CD4-positive, alpha-beta T cell treated with Interleukin-4 for 4 hours (primary cell): ENCODE data around the gene TRMT61B.

ENCODE experiments used
- DNase-seq: peaks from one replicate; pipeline ENCODE4 v3.0.0-alpha.2; 2020

Gene TRMT61B

GRCh38 chr2:28870146-28870891 lies at the start of gene TRMT61B:
Gene TRMT61B (minus strand): TSS chr2:28870309. CDS start chr2:28870277, 32 bp downstream.
- peak; percentile 96 for DNase-seq

- DNase-seq, result no peak
Measured at GRCh38 chr2:28915939-28916338, 45.8 kb upstream of the TRMT61B start.

- DNase-seq, result no peak
Measured at GRCh38 chr2:28909655-28910353, 39.7 kb upstream of the TRMT61B start.

- DNase-seq, result no peak
Measured at GRCh38 chr2:28908172-28908571, 38.1 kb upstream of the TRMT61B start.

GRCh38 chr2:28906821-28907220 lies 36.7 kb upstream of the TRMT61B start:
- no peak for DNase-seq

DNA sequence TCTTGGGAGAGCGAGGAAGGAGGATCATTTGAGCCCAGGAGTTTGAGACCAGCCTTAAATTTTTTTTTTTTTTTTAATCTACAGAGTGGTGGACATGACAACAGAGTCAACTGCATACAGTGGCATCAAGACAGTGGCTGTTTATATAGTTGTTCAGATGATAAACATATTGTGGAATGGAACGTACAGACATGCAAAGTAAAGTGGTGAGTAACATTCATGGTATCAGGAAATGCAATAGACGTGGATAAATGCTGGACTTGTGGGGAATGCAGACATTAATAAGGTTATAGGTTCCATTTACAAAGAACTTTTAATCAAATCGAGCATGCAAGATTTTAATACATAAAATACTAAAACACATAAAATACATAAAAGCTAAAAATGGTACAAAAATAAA lies 36.3 kb upstream of the TRMT61B start:
- DNase-seq, result no peak

GRCh38 chr2:28905533-28905932 lies 35.4 kb upstream of the TRMT61B start:
- DNase-seq, result no peak

DNA sequence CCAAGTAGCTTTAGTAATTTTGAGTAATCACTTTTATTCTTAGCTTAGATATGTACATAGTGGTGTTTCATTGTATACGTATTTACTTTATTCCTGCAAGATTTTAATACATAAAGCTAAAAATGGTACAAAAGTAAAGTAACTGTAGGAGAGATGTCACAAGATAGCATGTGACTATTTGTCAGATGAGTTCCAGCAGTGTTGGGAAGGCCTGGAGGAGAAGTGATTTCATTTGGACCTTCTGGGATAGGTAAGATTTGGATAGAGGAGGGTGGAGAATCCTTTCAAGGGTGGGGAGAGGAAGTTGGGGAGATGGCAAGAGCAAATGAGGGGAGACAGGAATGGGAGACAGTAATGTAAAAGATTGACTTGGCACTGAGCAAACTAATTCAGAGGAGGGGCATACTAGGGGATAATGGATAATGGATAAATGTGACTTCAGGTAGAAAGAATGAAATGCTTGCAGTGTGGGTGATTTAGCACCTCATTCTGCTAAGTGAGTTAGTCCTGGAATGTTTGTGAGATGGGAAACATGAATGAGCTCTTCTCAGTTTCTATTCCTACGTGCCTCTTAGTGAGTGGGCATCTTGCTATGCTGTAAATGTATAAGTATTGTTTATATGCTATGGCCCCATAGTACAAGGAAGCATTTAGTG lies 34.8 kb upstream of the TRMT61B start:
- DNase-seq, result no peak

- no peak for DNase-seq
Measured at GRCh38 chr2:28904295-28904694, 34.2 kb upstream of the TRMT61B start.

DNA sequence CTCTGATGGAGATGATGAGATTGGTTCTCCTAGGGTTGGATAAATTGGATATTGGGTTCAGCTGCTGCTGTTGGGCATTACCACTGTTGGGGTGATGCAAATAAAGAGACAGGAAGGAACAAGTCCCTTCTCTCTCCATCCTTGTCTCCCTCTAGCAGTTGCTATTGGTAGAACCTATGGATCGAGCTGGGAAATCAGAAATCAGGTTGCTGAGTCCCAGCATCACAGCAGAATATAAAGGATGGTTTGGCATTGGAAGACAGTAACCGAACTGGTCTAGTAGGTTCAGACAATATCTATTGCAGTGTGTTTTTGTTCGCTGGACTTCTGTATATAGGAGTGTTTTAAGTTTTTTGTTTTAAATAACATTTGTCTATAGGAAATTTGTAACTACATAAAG lies 32.5 kb upstream of the TRMT61B start:
- DNase-seq, result no peak

DNA sequence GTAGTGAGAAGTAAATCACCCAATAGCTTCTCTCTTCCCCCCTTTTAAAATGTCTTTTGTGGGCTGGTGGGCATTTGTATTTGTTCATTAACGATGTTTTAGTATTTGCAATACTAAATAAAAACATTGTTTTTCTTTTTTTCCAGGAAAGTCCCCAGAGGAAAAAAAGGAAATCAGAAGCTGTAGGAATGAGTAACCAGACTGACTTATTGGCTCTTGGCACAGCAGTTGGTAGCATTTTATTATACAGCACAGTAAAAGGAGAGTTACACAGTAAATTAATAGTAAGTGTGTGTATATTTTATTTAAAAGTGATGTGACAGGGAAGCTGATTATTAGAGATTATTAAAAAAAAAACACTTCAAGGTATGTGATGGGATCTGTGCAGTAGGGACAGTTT lies 31.7 kb upstream of the TRMT61B start:
- DNase-seq, result no peak

DNA sequence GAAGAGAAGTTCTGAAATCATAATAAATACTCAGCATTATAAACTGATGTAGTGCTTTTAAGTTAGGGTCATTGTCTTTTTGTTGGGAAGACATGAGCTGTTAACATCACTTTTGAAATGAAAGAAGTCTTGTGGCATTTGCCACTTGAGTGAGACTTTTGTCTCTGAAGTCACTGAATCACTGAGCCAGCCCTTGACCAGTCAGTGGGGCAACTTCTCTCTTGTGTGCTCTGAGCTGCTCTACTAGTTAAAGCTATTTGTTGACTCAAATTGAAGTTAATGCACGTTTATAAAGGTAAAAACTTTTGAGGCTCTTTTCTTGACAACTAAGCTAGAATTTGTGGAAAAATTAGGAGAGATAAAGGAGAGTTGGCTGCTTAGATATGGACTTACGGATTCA lies 31.1 kb upstream of the TRMT61B start:
- DNase-seq, result no peak

DNA sequence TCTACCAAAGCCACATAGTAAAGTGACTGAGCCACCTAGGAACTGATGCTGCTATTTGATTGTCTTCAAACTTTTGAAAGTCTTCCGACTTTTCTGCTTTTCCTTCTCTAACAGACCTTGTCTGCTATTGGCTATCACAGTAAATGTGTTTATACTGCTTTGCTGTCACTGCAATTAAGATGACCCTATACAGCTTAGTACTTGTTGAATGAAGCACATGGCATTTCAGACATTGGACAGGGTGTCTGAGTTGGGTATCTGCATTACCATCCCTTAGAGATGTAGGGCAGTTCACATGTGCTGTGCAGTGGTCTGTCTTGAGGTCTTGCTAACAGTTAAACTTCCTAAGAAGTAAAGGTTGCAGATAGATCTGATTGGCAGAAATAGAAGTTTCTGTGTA lies 27.9 kb upstream of the TRMT61B start:
- DNase-seq, result no peak

DNA sequence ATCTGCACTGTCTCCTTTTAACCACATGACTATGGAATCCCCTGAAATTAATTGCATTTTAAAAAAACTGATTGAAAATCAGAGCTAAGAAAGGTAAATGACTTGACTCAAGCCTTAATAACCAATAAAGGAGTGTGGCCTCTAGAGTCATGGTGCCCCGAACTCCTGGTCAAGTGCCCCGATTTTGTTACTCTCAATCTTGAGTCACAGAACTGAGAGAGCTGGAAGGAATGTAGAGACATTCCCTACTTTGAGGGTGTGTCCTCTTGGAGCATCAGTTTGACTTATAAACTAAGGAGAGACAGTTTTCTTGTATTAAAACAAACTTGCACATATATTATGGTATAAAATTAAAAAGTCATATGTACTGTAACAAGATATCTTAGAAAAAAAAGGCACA lies 26.8 kb upstream of the TRMT61B start:
- DNase-seq, result no peak

GRCh38 chr2:28895189-28895893 lies 25.2 kb upstream of the TRMT61B start:
- DNase-seq, result peak; percentile 24

DNA sequence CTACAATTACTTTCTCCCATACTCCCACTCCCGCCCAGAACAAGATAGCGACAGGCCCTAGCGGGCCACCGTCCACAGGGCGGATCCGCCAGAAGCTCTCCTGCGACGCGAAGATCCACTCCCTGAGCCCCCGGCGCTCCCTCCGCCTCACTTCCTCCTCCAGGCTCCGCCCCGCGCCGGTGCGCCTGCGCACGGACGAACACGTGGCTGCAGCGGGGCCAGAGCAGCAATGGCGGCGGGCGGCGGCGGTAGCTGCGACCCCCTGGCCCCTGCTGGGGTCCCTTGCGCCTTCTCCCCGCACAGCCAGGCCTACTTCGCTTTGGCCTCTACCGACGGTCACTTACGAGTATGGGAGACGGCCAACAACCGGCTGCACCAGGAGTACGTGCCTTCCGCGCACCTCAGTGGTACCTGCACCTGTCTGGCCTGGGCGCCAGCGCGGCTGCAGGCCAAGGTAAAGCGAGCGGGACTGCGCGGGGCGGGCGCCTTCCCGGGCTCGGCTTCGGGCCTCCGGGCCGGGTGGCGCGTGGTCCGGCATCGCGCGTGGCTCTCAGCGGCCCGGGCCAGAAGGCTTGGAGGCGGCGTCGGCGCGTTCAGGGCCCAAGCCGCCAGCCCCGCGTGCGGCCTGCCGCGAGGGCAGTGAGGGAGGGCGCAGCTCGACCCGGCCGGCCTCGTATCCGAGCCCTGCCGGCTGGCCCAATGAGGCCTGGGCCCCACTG lies 24.5 kb upstream of the TRMT61B start, which contains the start of gene WDR43:
Gene WDR43 (plus strand): TSS at position 198 of the 719 bp plus-strand sequence. CDS start 32 bp downstream, at position 230.
- DNase-seq, result peak; percentile 99

- no peak for DNase-seq
Measured at GRCh38 chr2:28893488-28893887, 23.4 kb upstream of the TRMT61B start.

DNA sequence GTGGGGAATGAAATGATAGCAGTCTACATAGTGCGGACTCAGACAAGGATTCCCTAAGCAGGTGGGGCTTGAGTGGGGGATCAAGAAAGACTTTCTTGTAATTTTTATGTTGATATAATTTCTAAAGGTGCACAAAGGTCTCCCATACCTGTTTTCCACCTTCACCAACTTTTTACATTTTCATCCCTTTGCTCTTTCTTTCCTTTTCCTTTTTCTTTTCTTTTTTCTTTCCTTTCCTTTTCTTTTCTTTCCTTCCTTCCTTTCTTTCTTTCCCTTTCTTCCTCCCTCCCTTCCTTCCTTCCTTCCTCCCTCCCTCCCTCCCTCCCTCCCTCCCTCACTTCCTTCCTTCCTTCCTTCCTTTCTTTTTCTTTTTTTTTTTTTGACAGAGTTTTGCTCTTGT lies 10.1 kb upstream of the TRMT61B start:
- DNase-seq, result no peak

DNA sequence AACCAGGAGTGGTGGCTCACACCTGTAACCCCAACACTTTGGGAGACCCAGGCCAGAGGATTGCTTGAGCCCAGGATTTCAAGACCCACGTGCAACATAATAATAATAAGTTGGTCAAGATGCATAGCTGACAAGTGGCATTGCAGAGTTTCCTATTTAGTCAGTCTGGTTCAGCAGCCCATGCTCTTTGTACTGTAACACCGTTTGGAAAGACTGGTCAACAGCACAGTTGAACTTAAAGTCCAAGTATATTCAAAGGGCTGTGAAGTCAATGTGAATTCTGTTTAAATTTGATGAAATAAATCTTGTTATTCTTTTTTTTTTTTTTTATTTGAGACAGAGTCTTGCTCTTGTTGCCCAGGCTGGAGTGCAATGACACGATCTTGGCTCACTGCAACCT lies 1.5 kb upstream of the TRMT61B start:
- no peak for DNase-seq

DNA sequence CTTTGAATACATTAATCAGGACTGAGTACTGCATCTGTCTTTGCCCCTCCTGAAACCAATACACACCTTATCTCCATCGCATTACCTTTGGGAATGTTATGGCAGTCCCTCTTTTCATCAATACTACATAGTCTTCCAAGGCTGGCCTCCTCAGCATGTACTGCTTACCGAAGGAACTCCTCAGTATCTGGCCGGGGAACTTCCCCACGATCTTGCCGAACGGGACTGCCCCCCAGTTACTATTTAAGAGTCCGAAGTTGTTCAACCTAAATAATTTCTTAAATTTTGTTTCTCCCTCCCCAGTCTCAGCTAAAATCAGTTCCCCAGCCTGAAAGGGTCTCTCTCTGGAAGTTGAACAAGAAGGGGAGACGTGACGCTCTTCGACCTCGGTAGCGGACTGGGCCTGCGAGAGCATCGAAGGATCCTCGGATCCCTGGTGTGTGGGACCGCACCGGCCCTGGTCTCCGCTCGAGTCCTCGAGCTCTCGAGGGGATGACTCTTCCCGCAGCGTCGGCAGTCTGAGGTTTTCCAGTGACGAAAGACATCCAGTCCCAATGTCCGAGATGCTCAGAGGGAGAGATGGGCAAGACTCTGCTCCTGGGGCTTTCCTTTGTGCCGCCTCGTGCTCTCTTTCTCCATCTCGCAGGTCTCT lies 489 bp downstream of the TRMT61B start:
- DNase-seq, result no peak

DNA sequence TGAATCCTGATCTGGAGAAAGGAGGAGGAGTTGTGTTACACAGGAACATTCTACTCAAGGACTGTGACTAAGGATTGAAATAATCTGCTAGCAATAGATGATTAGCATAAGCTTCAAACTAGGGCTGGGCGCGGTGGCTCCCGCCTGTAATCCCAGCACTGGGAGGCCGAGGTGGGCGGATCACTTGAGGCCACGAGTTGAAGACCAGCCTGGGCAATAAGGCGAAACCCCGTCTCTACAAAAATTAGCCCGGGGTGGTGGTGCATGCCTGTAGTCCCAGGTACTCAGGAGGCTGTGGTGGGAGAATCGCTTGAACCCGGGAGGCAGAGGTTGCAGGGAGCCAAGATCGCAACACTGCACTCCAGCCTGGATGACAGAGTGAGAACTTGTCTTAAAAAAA lies 1.5 kb downstream of the TRMT61B start:
- no peak for DNase-seq

GRCh38 chr2:28855977-28856376 lies 14.1 kb downstream of the TRMT61B start:
- no peak for DNase-seq
